ENCODE data around the gene TEPSIN.

DNA sequence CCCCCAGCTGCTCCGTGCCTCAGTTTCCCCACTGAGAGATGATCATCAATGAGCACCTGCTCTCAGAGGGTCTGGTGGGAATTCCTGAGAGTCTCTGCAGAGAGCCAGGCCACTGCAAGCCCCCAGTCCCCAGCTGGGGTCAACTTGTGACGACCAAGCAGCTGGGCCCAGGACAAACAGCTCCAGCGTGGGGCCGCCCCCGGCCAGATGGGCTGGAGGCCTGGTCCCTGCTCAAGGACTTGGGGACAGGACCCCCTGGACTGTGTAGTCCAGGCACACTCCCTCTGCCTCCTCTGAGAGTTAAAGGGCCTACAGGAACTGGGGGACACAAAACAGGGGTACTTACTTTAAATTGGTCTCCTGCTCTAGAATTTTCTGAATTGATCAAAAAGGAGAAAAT lies 56.3 kb downstream of the TEPSIN start:
- TF ChIP-seq ATF1 (CRISPR knock-in tag; IDR thresholded peaks at IDR 0.05) (no peak), SP1 (CRISPR knock-in tag; conservative IDR thresholded peaks at IDR 0.05) (no peak), ATF2 (CRISPR knock-in tag; IDR thresholded peaks at IDR 0.05; ENCODE audit: borderline replicate concordance, low read depth) (no peak), CREM (CRISPR knock-in tag; IDR thresholded peaks at IDR 0.05) (no peak), ZNF416 (CRISPR knock-in tag; IDR thresholded peaks at IDR 0.05) (no peak), ZNF121 (CRISPR knock-in tag; IDR thresholded peaks at IDR 0.05) (no peak), MAX (CRISPR knock-in tag; IDR thresholded peaks at IDR 0.05) (no peak), CBFB (CRISPR knock-in tag; IDR thresholded peaks at IDR 0.05; ENCODE audit: low read depth) (no peak)
- TF ChIP-seq, protein P1, sequence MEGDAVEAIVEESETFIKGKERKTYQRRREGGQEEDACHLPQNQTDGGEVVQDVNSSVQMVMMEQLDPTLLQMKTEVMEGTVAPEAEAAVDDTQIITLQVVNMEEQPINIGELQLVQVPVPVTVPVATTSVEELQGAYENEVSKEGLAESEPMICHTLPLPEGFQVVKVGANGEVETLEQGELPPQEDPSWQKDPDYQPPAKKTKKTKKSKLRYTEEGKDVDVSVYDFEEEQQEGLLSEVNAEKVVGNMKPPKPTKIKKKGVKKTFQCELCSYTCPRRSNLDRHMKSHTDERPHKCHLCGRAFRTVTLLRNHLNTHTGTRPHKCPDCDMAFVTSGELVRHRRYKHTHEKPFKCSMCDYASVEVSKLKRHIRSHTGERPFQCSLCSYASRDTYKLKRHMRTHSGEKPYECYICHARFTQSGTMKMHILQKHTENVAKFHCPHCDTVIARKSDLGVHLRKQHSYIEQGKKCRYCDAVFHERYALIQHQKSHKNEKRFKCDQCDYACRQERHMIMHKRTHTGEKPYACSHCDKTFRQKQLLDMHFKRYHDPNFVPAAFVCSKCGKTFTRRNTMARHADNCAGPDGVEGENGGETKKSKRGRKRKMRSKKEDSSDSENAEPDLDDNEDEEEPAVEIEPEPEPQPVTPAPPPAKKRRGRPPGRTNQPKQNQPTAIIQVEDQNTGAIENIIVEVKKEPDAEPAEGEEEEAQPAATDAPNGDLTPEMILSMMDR (IDR thresholded peaks at IDR 0.05) = no peak
- TF ChIP-seq, protein P2, sequence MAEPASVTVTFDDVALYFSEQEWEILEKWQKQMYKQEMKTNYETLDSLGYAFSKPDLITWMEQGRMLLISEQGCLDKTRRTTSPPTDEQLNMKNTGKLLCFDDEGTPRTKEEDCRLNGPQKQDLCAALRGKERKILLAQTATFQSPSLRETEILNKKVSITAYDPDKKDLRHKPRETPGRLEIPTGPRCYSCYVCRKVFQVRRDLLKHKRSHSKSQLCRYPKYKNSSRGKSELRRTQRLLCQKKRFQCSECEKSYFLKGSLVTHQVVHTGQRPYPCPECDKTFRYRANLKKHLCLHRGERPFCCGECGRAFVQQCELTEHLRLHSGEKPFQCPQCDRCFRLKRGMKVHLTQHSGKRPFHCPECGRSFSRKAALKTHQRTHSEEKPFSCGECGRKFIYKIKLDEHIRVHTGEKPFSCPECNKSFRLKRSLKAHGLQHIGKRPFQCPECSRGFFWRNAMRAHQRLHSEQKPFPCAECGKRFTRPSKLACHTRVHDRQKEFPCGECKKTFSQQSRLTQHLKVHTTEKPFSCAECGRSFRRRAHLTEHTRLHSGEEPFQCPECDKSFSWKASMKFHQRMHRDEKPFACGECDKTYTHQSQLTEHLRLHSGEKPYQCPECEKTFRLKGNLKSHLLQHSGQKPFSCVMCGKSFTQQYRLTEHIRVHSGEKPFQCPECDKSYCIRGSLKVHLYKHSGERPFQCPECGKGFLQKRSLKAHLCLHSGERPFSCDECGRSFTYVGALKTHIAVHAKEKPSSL (CRISPR knock-in tag; conservative IDR thresholded peaks at IDR 0.05) = no peak
- TF ChIP-seq, protein P3, sequence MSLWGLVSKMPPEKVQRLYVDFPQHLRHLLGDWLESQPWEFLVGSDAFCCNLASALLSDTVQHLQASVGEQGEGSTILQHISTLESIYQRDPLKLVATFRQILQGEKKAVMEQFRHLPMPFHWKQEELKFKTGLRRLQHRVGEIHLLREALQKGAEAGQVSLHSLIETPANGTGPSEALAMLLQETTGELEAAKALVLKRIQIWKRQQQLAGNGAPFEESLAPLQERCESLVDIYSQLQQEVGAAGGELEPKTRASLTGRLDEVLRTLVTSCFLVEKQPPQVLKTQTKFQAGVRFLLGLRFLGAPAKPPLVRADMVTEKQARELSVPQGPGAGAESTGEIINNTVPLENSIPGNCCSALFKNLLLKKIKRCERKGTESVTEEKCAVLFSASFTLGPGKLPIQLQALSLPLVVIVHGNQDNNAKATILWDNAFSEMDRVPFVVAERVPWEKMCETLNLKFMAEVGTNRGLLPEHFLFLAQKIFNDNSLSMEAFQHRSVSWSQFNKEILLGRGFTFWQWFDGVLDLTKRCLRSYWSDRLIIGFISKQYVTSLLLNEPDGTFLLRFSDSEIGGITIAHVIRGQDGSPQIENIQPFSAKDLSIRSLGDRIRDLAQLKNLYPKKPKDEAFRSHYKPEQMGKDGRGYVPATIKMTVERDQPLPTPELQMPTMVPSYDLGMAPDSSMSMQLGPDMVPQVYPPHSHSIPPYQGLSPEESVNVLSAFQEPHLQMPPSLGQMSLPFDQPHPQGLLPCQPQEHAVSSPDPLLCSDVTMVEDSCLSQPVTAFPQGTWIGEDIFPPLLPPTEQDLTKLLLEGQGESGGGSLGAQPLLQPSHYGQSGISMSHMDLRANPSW (CRISPR knock-in tag; conservative IDR thresholded peaks at IDR 0.05; ENCODE audit: low read depth) = no peak

Data from WTC11 (cell line).